Testis (tissue), 3 donors: ENCODE data around the gene SACM1L. TPM values are rescaled to one million over a fixed set of nuclear protein-coding genes. Genes with fewer than 3 reads are reported as not detected.

Experiments used
- DNase-seq: peaks from one replicate; pipeline ENCODE4 v3.0.0-alpha.2; 2019
- H3K27ac ChIP-seq, 2 donors: fragments of 200-600 bp; sonication (generic); one replicate each; pipeline ENCODE4 v1.5.1; 2019
- H3K27me3 ChIP-seq: fragments of 200-600 bp; sonication (generic); one replicate; pipeline ENCODE4 v1.5.1; 2019
- H3K36me3 ChIP-seq: fragments of 200-600 bp; sonication (generic); one replicate; pipeline ENCODE4 v1.5.1; 2017; ENCODE audit warnings: low read depth; ENCODE audit errors: missing control alignments
- H3K4me1 ChIP-seq: fragments of 200-600 bp; sonication (generic); one replicate; pipeline ENCODE4 v1.5.1; 2019
- H3K4me3 ChIP-seq, 2 donors: fragments of 200-600 bp; sonication (generic); one replicate each; pipeline ENCODE4 v1.5.1; 2017 to 2019
- H3K9me3 ChIP-seq: fragments of 200-600 bp; sonication (generic); one replicate; pipeline ENCODE4 v1.5.1; 2017
- CTCF ChIP-seq, 3 experiments: fragments of 450-650 bp in 2 of 3; fragments of 200-600 bp in 1 of 3; sonication (generic) in 1 of 3; IDR thresholded peaks; one replicate each; pipeline ENCODE4 v1.5.1; 2016 to 2019; ENCODE audit warnings: antibody characterized with exemption in 3 of 3, mild to moderate bottlenecking in 2 of 3, moderate library complexity in 1 of 3
- POLR2A ChIP-seq: fragments of 450-650 bp; IDR thresholded peaks from one replicate; pipeline ENCODE4 v1.6.1; 2017; ENCODE audit warnings: antibody characterized with exemption, mild to moderate bottlenecking, moderate library complexity
- WGBS, 2 donors: methylation state at CpG; one replicate each; pipeline ENCODE4 v1.1.5; 2018; 5-methylcytosine and 5-hydroxymethylcytosine counted together
- intact Hi-C: fragments of 100-400 bp; cut with DNase I; formaldehyde crosslinking; loops from one replicate; pipeline ENCODE4 v1.15.1; 2023; ENCODE audit warnings: low total_unique reads
- polyA plus RNA-seq: library from polyadenylated mRNA; stranded (reverse); fragments of 350-450 nt; fragmentation: Illumina TruSeq; extraction: RNeasy Lipid Tissue Mini Kit (QIAGEN cat#74804); gene quantifications from one replicate; pipeline ENCODE4 v1.2.3, GENCODE V29; 2014; ENCODE audit warnings: low read depth, low replicate concordance; ENCODE audit not compliant: insufficient read depth
- total RNA-seq, 2 donors: library from RNA; depleted of rRNA; stranded (reverse); fragments of >200 nt; gene quantifications; one replicate each; pipeline ENCODE4 v1.2.3, GENCODE V29; 2016

The SACM1L gene
- total and polyA plus RNA-seq, 3 donors from 2014 or later: 25.9 to 60.1 (median 48.3) TPM

- intact Hi-C loops: loop anchor here (5.0 kb wide), 2 partner anchors 64 to 144 kb away; partner anchors contain the start of gene LIMD1
- no peaks in the 10 kb centered on the region for H3K27me3 ChIP-seq
- H3K4me3 ChIP-seq: no peak overlapping the region
- no peaks in the 10 kb centered on the region for H3K36me3 ChIP-seq
- no peak overlapping the region for H3K27ac ChIP-seq
- TF ChIP-seq POLR2A (no peak), CTCF (IDR thresholded peaks at IDR 0.05) (peak; percentile 90 to 91 (median 91))
- 69 to 70% methylated on average over 14 of the region's 14 CpGs for WGBS, 2 donors
- DNase-seq: peak; percentile 94
- H3K4me1 ChIP-seq: peaks cover 2% of the 10 kb centered on the region
- H3K9me3 ChIP-seq: no peaks in the 10 kb centered on the region
Measured at GRCh38 chr3:45656575-45657363, 32.4 kb upstream of the SACM1L start.

DNA sequence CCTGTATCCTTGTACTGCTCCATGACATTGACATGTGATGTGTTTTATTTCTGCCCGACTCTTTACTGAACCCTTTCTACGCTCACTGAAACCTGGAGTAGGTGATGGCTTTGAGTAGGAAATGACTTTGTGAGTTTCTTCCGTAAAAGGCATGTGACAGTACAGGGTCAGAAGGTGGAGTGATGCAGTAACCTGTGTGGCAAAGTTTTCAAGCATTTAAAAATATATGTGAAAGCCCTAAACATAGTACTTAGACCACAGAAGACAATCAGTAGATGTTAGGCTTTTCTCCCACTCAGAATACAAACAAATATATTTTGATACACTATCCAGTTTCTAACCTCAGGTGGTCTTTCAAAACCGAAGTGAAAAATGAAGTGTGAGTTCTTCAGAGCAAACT, 31.3 kb upstream of the SACM1L start:
- no peaks in the 10 kb centered on the region for H3K9me3 ChIP-seq
- H3K36me3 ChIP-seq: no peaks in the 10 kb centered on the region
- TF ChIP-seq POLR2A: no peak
- no peak for TF ChIP-seq CTCF (IDR thresholded peaks at IDR 0.05)
- 79 to 81% methylated on average over 4 of the region's 4 CpGs for WGBS, 2 donors
- intact Hi-C loops: loop anchor here (5.0 kb wide), 2 partner anchors 66 to 146 kb away; partner anchors contain the start of gene LIMD1
- no peak overlapping the region for H3K27ac ChIP-seq
- H3K4me3 ChIP-seq: no peak overlapping the region
- no peak for DNase-seq
- no peaks in the 10 kb centered on the region for H3K27me3 ChIP-seq
- no peaks in the 10 kb centered on the region for H3K4me1 ChIP-seq

- Histone ChIP-seq H3K4me3 (no peak overlapping the region), H3K4me1 (peaks cover 5% of the 10 kb centered on the region), H3K36me3 (no peaks in the 10 kb centered on the region), H3K27me3 (no peaks in the 10 kb centered on the region), H3K27ac (no peak overlapping the region), H3K9me3 (no peaks in the 10 kb centered on the region)
- no peak for TF ChIP-seq POLR2A
- peak; percentile 44 to 74 (median 59) for TF ChIP-seq CTCF (IDR thresholded peaks at IDR 0.05)
- 45 to 58% methylated on average over 19 of the region's 19 CpGs for WGBS, 2 donors
- DNase-seq: peak; percentile 76
- intact Hi-C loops: loop anchor here (5.0 kb wide), 2 partner anchors 68 to 148 kb away; partner anchors contain the start of gene LIMD1
Measured at GRCh38 chr3:45659661-45660566, 29.3 kb upstream of the SACM1L start.

GRCh38 chr3:45660567-45660901, 28.7 kb upstream of the SACM1L start:
- TF ChIP-seq CTCF (IDR thresholded peaks at IDR 0.05) (no peak), POLR2A (no peak)
- intact Hi-C loops: no loop called here
- peaks cover 11% of the 10 kb centered on the region for H3K4me1 ChIP-seq
- no peaks in the 10 kb centered on the region for H3K27me3 ChIP-seq
- no peak for DNase-seq
- H3K9me3 ChIP-seq: no peaks in the 10 kb centered on the region
- H3K27ac ChIP-seq: no peak overlapping the region
- H3K4me3 ChIP-seq: no peak overlapping the region
- H3K36me3 ChIP-seq: no peaks in the 10 kb centered on the region
- 65 to 67% methylated on average over 9 to 11 of the region's 11 CpGs for WGBS, 2 donors
